ENCODE data around the gene SESTD1.

- TF ChIP-seq SMC3 (conservative IDR thresholded peaks at IDR 0.05; ENCODE audit: poor library complexity) (no peak), CTCF (IDR thresholded peaks at IDR 0.05; ENCODE audit: poor library complexity, severe bottlenecking) (no peak), TAF1 (IDR thresholded peaks at IDR 0.05; ENCODE audit: low read depth) (no peak), POLR2AphosphoS5 (IDR thresholded peaks at IDR 0.05) (no peak)
Observed at GRCh38 chr2:179298666-179299065, 34.0 kb upstream of the SESTD1 start.

Data from neural cell (in vitro differentiated cells).